K562 (cell line): ENCODE measurements around the gene RSPRY1. TPM values are rescaled to one million over a fixed set of nuclear protein-coding genes. Genes with fewer than 3 reads are reported as not detected.

Experiments
- AFF1 ChIP-seq, 2 experiments: fragments of 450-650 bp; IDR thresholded peaks; 2 replicates each; pipeline ENCODE4 v1.6.1; 2018; ENCODE audit warnings: mild to moderate bottlenecking in 2 of 2, low read depth in 1 of 2; ENCODE audit not compliant: partially characterized antibody in 2 of 2
- BACH1 ChIP-seq: fragments of 200-800 bp; sonication (Bioruptor generic); IDR thresholded peaks from 2 replicates; pipeline ENCODE4 v1.6.1; 2016; ENCODE audit warnings: missing genetic modification characterization, missing compliant biosample characterization
- NR2C2 ChIP-seq, 2 experiments: fragments of 200-800 bp in 1 of 2; sonication (Bioruptor generic) in 1 of 2; sonication (generic) in 1 of 2; formaldehyde crosslinking in 1 of 2; IDR thresholded peaks; 2 replicates each; pipeline versions ENCODE4 v1.6.1 to v1.8.0; 2016 to 2022; ENCODE audit warnings: mild to moderate bottlenecking in 1 of 2, missing compliant biosample characterization in 1 of 2, missing genetic modification characterization in 1 of 2, missing genetic modification reagents in 1 of 2
- PURB ChIP-seq: sonication (generic); formaldehyde crosslinking; IDR thresholded peaks from 2 replicates; pipeline ENCODE4 v1.9.0; 2021; ENCODE audit warnings: low read depth, mild to moderate bottlenecking, missing genetic modification reagents
- RAD21 ChIP-seq, 2 experiments: fragments of 250-450 bp in 1 of 2; fragments of 450-650 bp in 1 of 2; sonication (Bioruptor Pico) in 1 of 2; formaldehyde crosslinking in 1 of 2; IDR thresholded peaks in 1 of 2; conservative IDR thresholded peaks in 1 of 2; 2 replicates each; pipeline versions ENCODE4 v1.4.0 to v1.8.0; 2020 to 2022; ENCODE audit warnings: mild to moderate bottlenecking in 2 of 2, moderate library complexity in 1 of 2
- RAD51 ChIP-seq: fragments of 450-650 bp; IDR thresholded peaks from 2 replicates; pipeline ENCODE4 v1.7.1; 2016; ENCODE audit warnings: low read depth, mild to moderate bottlenecking, borderline replicate concordance
- SRSF7 ChIP-seq: fragments of 200-400 bp; formaldehyde crosslinking; optimal IDR thresholded peaks from 2 replicates; pipeline ENCODE3; 2017; ENCODE audit warnings: mild to moderate bottlenecking, low read depth, low read length
- STAG1 ChIP-seq: sonication (generic); formaldehyde crosslinking; IDR thresholded peaks from 2 replicates; pipeline ENCODE4 v1.5.0; 2020; ENCODE audit warnings: missing genetic modification reagents, borderline replicate concordance
- TCF7 ChIP-seq: sonication (generic); IDR thresholded peaks from 2 replicates; pipeline ENCODE4 v1.6.1; 2016; ENCODE audit warnings: antibody characterized with exemption, borderline replicate concordance
- TCFL5 ChIP-seq: fragments of 250-450 bp; sonication (Bioruptor Pico); conservative IDR thresholded peaks from 2 replicates; pipeline ENCODE4 v1.6.1; 2021; ENCODE audit warnings: mild to moderate bottlenecking, moderate library complexity, matching md5 sums
- THRB ChIP-seq: fragments of 450-650 bp; formaldehyde crosslinking; conservative IDR thresholded peaks from 2 replicates; pipeline ENCODE4 v1.4.0; 2022; ENCODE audit warnings: mild to moderate bottlenecking, missing genetic modification characterization
- ZNF263 ChIP-seq: sonication (generic); formaldehyde crosslinking; IDR thresholded peaks from 2 replicates; pipeline ENCODE4 v1.8.0; 2022; ENCODE audit warnings: mild to moderate bottlenecking, missing genetic modification reagents, borderline replicate concordance
- ZNF583 ChIP-seq: fragments of 250-450 bp; sonication (Bioruptor Pico); IDR thresholded peaks from 2 replicates; pipeline ENCODE4 v1.4.0; 2020
- ZNF696 ChIP-seq: fragments of 250-450 bp; sonication (Bioruptor Pico); conservative IDR thresholded peaks from 2 replicates; pipeline ENCODE4 v1.4.0; 2020; ENCODE audit warnings: mild to moderate bottlenecking, moderate library complexity
- polyA plus RNA-seq, 8 experiments: library from polyadenylated mRNA; depleted of rRNA in 4 of 8; stranded (reverse) in 5 of 8; unstranded in 3 of 8; fragments of >200 nt; fragmentation: Nextera tagmentation in 2 of 8; fragmentation: Illumina TruSeq in 1 of 8; extraction: Ambion mirVana in 2 of 8; extraction: Trizol in 1 of 8; gene quantifications; 2 replicates each; pipeline versions ENCODE4 v1.2.1 to v1.2.3, GENCODE V29; 2011 to 2014; ENCODE audit warnings: inconsistent platforms in 1 of 8, missing spikeins in 1 of 8
- total RNA-seq, 7 experiments: library from RNA; depleted of rRNA in 6 of 7; stranded (reverse); fragments of >200 nt in 6 of 7; fragmentation: Illumina TruSeq in 2 of 7; extraction: Trizol in 2 of 7; gene quantifications; 2 replicates each; pipeline versions ENCODE4 v1.2.1 to v1.2.3, GENCODE V29; 2011 to 2021; ENCODE audit warnings: low replicate concordance in 1 of 7
- TF ChIP-seq, protein P1 (sequence below): fragments of 250-450 bp; sonication (Bioruptor Pico); IDR thresholded peaks from 2 replicates; pipeline ENCODE4 v1.5.0; 2020; ENCODE audit warnings: mild to moderate bottlenecking, borderline replicate concordance
- TF ChIP-seq, protein P2 (sequence below): conservative IDR thresholded peaks from 2 replicates; pipeline ENCODE4 v1.6.1; 2011; ENCODE audit warnings: low read depth, mild to moderate bottlenecking, low read length; ENCODE audit not compliant: control insufficient read depth

Gene RSPRY1
- total and polyA plus RNA-seq, 9 of the 15 experiments (the other 6 are each of a cell fraction or from before 2014, with no cell fraction given) = 10.2 to 27.8 (median 20.8) TPM

GRCh38 chr16:57145046-57146021, 40.8 kb upstream of the RSPRY1 start (continued):
- TF ChIP-seq AFF1 (IDR thresholded peaks at IDR 0.05; ENCODE audit: low read depth in 1 of 2, partially characterized antibody in 2 of 2) (no peak), TCF7 (no peak), THRB (CRISPR knock-in tag) (no peak), SRSF7 (no peak), TCFL5 (no peak), STAG1 (CRISPR knock-in tag) (no peak), ZNF583 (CRISPR knock-in tag) (no peak), RAD51 (no peak), BACH1 (tag) (no peak), NR2C2 (CRISPR knock-in tag; IDR thresholded peaks at IDR 0.05) (no peak), NR2C2 (tag; IDR thresholded peaks at IDR 0.05) (peak; percentile 80; the same call in 1 of the 2 replicates), ZNF263 (CRISPR knock-in tag) (peak; percentile 22; the same call in 1 of the 2 replicates), RAD21 (CRISPR knock-in tag; conservative IDR thresholded peaks at IDR 0.05 in 1 of 2, IDR thresholded peaks at IDR 0.05 in 1 of 2) (peak in 1 of 2 experiments; percentile 25; a peak in 2 of 4 replicates), ZNF696 (CRISPR knock-in tag) (no peak), PURB (CRISPR knock-in tag) (no peak)
- TF ChIP-seq, protein P1, sequence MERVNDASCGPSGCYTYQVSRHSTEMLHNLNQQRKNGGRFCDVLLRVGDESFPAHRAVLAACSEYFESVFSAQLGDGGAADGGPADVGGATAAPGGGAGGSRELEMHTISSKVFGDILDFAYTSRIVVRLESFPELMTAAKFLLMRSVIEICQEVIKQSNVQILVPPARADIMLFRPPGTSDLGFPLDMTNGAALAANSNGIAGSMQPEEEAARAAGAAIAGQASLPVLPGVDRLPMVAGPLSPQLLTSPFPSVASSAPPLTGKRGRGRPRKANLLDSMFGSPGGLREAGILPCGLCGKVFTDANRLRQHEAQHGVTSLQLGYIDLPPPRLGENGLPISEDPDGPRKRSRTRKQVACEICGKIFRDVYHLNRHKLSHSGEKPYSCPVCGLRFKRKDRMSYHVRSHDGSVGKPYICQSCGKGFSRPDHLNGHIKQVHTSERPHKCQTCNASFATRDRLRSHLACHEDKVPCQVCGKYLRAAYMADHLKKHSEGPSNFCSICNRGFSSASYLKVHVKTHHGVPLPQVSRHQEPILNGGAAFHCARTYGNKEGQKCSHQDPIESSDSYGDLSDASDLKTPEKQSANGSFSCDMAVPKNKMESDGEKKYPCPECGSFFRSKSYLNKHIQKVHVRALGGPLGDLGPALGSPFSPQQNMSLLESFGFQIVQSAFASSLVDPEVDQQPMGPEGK = no peak
- TF ChIP-seq, protein P2, sequence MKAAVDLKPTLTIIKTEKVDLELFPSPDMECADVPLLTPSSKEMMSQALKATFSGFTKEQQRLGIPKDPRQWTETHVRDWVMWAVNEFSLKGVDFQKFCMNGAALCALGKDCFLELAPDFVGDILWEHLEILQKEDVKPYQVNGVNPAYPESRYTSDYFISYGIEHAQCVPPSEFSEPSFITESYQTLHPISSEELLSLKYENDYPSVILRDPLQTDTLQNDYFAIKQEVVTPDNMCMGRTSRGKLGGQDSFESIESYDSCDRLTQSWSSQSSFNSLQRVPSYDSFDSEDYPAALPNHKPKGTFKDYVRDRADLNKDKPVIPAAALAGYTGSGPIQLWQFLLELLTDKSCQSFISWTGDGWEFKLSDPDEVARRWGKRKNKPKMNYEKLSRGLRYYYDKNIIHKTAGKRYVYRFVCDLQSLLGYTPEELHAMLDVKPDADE = 0 out of 2 replicates have a peak, but pooled peaks have one; percentile 29
